Activated CD4-positive, alpha-beta T cell treated with anti-CD3 and anti-CD28 coated beads for 48 hours (primary cell): ENCODE measurements around the gene CSNK1A1.
"Not testable (repeated sequence)": the region's sequence is repeated elsewhere in the genome, so short reads cannot be mapped to it uniquely, and the experiment has no call there.

Experiments
- DNase-seq: peaks from one replicate; pipeline ENCODE4 v3.0.0-alpha.2; 2020

The CSNK1A1 gene

GRCh38 chr5:149551227-149552037 is at the start of gene CSNK1A1:
Gene CSNK1A1, minus strand, starts transcription at chr5:149551439. Its CDS starts 475 bp downstream, at chr5:149550964.
- peak; percentile 100 for DNase-seq

GRCh38 chr5:149600932-149601331 is 49.7 kb upstream of the CSNK1A1 start:
- DNase-seq = no peak

GRCh38 chr5:149599375-149599774 is 48.1 kb upstream of the CSNK1A1 start:
- no peak for DNase-seq

DNA sequence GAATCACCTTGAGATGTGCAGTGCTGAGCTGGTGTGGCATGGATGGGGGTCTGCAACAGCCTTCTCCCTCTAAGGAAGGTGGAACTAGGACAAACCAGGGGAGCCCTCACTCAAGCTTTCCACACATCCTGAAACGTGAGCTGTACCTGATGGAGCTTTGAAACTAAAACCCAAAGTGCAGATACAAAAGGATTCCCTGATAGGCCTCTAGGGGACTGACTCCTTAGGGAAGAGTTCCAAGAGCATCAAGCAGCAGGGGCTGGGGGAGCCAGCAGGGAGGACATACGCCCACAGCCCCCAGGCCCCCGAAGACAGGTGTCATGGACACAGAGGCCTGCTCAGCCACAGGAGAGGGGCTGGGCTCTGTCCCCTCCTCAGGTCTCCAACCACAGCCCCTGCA is 47.7 kb upstream of the CSNK1A1 start:
- DNase-seq = no peak

DNA sequence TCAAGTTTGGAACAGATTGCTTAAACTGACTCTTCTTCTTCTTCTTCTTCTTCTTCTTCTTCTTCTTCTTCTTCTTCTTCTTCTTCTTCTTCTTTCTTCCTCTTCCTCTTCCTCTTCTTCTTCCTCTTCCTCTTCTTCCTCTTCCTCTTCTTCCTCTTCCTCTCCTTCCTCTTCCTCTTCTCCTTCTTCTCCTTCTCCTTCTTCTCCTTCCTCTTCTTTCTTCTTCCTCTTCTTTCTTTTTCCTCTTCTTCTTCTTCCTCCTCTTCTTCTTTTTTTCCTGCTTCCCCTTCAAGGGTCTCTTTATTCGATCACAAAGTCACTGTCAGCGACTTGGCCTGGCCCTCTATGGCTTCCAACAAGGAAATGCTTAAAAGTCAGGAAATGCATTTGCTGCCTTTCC is 47.0 kb upstream of the CSNK1A1 start:
- DNase-seq = not testable (repeated sequence)

- DNase-seq = no peak
Measured at GRCh38 chr5:149597618-149598017, 46.4 kb upstream of the CSNK1A1 start.

GRCh38 chr5:149596712-149597111 is 45.5 kb upstream of the CSNK1A1 start:
- DNase-seq = no peak

GRCh38 chr5:149595105-149595504 is 43.9 kb upstream of the CSNK1A1 start:
- not testable (repeated sequence) for DNase-seq

DNA sequence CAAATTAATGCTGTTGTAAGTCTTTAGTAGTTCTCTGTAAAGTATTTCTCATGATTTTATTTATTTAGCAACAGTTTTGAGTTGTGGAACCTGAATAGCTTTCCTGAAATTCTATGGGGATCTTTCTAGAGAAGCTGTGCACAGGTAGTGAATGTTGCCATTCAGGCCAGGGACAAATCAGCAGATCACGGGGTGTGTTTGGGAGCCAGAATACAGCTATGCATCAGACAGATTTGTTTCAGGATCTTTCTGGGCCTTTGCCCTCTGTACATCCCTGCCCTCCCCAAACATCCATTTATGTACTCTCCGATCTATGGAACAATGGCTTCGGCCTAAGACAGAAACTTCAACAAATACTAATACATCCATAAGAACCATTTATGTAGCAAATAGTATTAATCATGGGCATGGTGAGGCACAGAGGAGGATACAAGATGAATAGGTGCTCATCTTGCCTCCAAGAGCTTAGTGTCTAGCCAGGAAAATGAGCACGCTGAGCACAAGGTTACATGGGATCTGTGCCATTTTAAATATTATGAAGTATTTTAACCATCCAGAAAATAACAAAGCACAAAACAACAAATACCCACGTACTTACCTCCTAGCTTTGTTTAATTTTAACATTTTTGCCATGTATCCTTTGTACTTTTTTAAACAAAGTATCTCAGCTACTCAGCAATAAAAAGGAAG is 43.1 kb upstream of the CSNK1A1 start:
- DNase-seq = no peak

GRCh38 chr5:149593370-149593769 is 42.1 kb upstream of the CSNK1A1 start:
- no peak for DNase-seq

DNA sequence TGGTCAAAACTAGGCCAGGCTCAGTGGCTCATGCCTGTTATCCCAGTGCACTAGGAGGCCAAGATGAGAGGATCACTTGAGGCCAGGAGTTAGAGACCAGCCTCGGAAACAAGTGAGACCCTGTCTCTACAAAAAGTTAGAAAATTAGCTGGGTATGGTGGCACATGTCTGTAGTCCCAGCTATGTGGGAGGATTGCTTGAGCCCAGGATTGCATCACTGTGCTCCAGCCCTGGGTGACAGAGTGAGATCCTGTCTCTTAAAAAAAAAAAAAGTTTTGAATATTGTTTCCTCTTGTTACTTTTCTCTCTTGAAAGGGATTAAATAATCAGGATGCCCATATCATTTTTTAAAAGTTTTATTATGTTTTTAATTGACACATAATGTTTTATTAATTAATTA is 37.7 kb upstream of the CSNK1A1 start:
- no peak for DNase-seq

DNA sequence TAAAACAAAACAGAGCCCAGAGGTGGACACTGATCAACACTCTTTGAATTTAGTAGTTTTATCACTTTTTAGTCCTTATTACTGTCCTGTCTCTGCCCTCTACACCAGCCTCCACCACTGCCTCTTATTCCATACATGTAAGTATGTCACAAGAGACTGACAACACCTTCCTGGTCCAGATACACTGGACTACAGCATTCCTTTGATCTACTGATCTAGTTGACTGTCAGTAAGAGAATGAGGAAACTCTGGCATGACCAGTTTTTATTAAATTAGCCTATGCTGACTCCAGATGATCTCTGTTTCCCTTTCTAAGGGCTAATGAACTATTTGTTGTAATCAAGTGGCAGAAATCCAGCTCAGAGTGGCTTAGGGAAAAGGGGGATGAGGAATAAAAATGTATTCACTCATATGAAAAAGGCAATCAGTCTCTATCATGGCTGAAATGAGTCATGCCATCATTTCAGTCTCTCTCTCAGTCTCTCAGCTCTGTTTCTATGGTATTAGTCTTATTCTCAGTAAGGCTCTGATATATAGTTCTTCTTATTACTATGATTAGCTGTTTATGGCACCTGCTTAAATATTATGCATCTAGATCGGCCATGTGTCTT is 35.6 kb upstream of the CSNK1A1 start:
- no peak for DNase-seq

- no peak for DNase-seq
Measured at GRCh38 chr5:149585910-149586309, 34.7 kb upstream of the CSNK1A1 start.

DNA sequence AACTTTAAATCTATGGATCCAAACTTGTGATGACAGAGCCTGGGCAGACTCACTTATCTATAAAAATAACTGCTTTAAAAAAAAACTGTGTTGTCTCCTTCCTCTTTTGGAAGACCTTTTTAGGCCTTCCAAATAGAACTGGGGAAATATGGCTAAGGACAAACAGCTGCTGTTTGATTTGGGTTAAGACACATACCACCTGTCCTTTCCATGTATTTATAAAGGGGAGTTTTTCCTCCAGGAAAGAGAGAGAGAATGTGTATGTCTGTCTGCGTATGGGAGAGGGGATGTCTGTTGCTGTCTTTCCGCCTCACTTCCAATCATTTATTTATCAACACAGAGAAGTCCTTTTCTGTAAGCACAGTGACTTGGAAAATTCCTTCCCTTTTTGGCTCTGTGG is 32.9 kb upstream of the CSNK1A1 start:
- DNase-seq = no peak

DNA sequence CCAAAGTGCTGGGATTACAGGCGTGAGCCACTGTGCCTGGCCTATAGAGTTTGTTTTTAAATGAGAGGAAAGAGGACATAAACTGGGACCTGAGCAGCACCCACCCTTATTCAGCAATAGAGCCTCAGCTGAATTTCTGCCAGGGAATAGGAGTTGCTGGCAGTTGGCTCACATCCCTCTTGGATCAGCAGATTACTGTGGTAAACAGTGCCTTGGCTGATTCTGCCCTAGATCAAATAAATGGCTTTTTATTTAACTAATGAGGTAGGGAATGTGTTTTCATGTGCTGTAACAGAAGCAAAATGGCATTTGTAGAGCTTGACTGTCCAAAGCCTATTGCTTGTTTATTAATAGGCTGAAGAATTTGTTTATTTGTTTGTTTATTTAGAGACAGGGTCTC is 32.2 kb upstream of the CSNK1A1 start:
- DNase-seq = no peak

DNA sequence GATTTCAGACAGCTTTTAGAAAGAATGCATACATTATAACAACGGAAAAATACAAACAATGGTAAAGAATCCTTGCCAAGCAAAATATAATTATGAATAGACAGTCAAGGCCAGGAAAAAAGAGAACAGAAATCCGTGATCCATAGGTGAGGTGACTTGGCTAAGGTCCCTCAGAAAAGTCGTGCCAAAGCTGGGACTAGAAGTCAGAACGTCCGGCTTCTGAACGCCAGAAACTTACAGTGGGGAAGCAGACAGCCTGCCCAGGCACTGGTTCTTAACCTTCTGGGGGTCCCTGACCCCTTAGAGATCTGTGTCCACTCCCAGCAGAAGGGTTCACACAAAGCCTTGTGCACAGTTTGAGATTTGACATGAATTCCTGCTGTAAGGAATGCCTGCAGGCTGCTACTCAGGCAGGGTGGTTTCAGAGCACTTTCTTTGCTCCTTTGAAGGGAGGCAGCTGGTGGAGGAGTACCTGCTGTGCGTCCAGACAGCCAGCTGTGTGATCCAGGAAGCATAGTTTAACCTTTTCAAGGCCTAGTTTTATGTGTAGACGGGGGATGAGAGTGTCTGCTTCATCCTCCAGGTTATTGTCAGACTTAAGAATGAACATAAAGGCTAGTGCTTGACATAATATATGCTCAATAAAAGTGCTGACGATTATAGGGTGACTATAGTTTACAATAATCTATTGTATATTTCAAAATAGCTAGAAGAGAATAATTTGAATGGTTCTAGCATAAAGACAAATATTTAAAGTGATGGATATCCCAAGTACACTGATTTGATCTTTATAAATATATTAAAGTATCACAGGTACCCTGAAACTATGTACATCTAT is 30.9 kb upstream of the CSNK1A1 start:
- no peak for DNase-seq

GRCh38 chr5:149581192-149581861 is 30.1 kb upstream of the CSNK1A1 start, which contains the start of gene ARHGEF37:
Gene ARHGEF37, plus strand, starts transcription at chr5:149581498. Its CDS starts 16,272 bp downstream, at chr5:149597770.
- peak; percentile 68 for DNase-seq

- DNase-seq = no peak
Measured at GRCh38 chr5:149580808-149581191, 29.6 kb upstream of the CSNK1A1 start.

DNA sequence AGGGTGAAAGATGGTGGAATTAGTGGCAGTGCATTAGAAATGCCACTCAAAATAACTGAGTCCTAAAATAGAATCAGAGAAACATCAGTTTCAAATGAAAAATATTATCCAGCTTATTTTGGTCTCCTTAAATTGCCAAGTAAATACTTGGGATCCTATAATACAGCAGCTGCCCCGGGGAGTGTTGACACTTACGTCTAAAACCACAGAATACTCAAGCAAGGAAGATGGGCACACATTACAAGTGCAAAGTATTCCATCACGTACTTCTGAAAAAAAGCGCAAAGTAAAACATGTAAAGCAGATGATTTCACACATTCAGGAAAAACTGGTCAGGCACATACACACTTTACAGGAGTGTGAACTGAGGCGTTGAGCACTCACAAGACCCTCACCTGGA is 27.7 kb upstream of the CSNK1A1 start:
- DNase-seq = no peak

GRCh38 chr5:149576021-149576420 is 24.8 kb upstream of the CSNK1A1 start:
- DNase-seq = peak; percentile 22

- DNase-seq = no peak
Measured at GRCh38 chr5:149575131-149575530, 23.9 kb upstream of the CSNK1A1 start.

GRCh38 chr5:149572576-149573231 is 21.5 kb upstream of the CSNK1A1 start:
- DNase-seq = no peak
